Measurements from ENCODE around the gene CCDC93.
"Not testable (repeated sequence)": the region's sequence is repeated elsewhere in the genome, so short reads cannot be mapped to it uniquely, and the experiment has no call there.

DNA sequence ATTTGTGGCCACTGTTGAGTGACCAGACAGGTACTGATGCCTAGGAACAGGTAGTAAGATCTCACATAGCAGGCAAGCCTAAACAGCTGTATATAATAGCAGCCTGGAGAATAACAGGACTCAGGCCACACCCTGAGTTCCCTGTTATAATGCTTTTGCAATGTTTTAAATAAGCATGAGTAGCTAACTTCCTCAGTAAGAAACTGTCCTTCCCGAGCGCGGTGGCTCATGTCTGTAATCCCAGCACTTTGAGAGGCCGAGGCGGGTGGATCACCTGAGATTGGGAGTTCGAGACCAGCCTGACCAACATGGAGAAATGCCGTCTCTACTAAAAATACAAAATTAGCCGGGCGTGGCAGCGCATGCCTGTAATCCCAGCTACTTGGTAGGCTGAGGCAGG, 1.9 kb upstream of the CCDC93 start:
- not testable (repeated sequence) for TF ChIP-seq CTCF (conservative IDR thresholded peaks at IDR 0.05; ENCODE audit: low read depth, low read length); EZH2 (IDR thresholded peaks at IDR 0.05; ENCODE audit: borderline replicate concordance, low read depth, low read length, poor library complexity, severe bottlenecking)

Measured in A673 (cell line).